Liver (tissue), 9 donors: ENCODE results near the gene CORO2A. TPM values are rescaled to one million over a fixed set of nuclear protein-coding genes. Genes with fewer than 3 reads are reported as not detected.

Source experiments
- DNase-seq: peaks from one replicate; pipeline ENCODE4 v3.0.0-alpha.2; 2017; ENCODE audit warnings: low spot score
- H3K27ac ChIP-seq, 2 donors: one replicate each; pipeline ENCODE4 v1.7.0; 2013; ENCODE audit warnings: inconsistent platforms in 2 of 2, low read length in 2 of 2, control low read depth in 1 of 2, low read depth in 1 of 2, mild to moderate bottlenecking in 1 of 2
- H3K27me3 ChIP-seq, 4 donors: one replicate each; pipeline versions ENCODE4 v1.6.1 to v1.7.0; 2013; ENCODE audit warnings: low read length in 3 of 4, inconsistent platforms in 1 of 4, mild to moderate bottlenecking in 1 of 4, moderate library complexity in 1 of 4; ENCODE audit not compliant: control insufficient read depth in 4 of 4, insufficient read depth in 4 of 4
- H3K36me3 ChIP-seq, 4 donors: one replicate each; pipeline versions ENCODE4 v1.6.1 to v1.7.0; 2013; ENCODE audit warnings: low read length in 3 of 4, mild to moderate bottlenecking in 3 of 4, low read depth in 1 of 4, moderate library complexity in 1 of 4; ENCODE audit not compliant: control insufficient read depth in 4 of 4, insufficient read depth in 3 of 4
- H3K4me1 ChIP-seq, 4 donors: one replicate each; pipeline versions ENCODE4 v1.6.1 to v1.7.0; 2013; ENCODE audit warnings: low read length in 3 of 4, mild to moderate bottlenecking in 3 of 4, moderate library complexity in 1 of 4; ENCODE audit not compliant: control insufficient read depth in 4 of 4, insufficient read depth in 4 of 4
- H3K4me3 ChIP-seq, 3 donors: one replicate each; pipeline versions ENCODE4 v1.6.1 to v1.7.0; 2013; ENCODE audit warnings: low read length in 3 of 3, control low read depth in 1 of 3, low read depth in 1 of 3, mild to moderate bottlenecking in 1 of 3
- H3K9ac ChIP-seq, 2 donors: one replicate each; pipeline ENCODE4 v1.7.0; 2013; ENCODE audit warnings: low read length in 2 of 2, mild to moderate bottlenecking in 2 of 2, moderate library complexity in 2 of 2, control low read depth in 1 of 2, low read depth in 1 of 2
- H3K9me3 ChIP-seq, 4 donors: one replicate each; pipeline versions ENCODE4 v1.6.1 to v1.7.0; 2013; ENCODE audit warnings: low read length in 3 of 4; ENCODE audit not compliant: control insufficient read depth in 4 of 4
- ATF3 ChIP-seq: IDR thresholded peaks from 2 replicates; pipeline ENCODE4 v1.6.1; 2016; ENCODE audit warnings: antibody characterized with exemption
- EGR1 ChIP-seq, 2 donors: IDR thresholded peaks; 2 replicates each; pipeline ENCODE4 v1.6.1; 2016 to 2018; ENCODE audit warnings: antibody characterized with exemption in 2 of 2, low read depth in 2 of 2
- FOXA1 ChIP-seq: IDR thresholded peaks from 2 replicates; pipeline ENCODE4 v1.6.1; 2016; ENCODE audit warnings: antibody characterized with exemption
- HNF4A ChIP-seq, 2 donors: conservative IDR thresholded peaks; 2 replicates each; pipeline ENCODE4 v1.6.1; 2016; ENCODE audit warnings: antibody characterized with exemption in 2 of 2, mild to moderate bottlenecking in 2 of 2
- HNF4G ChIP-seq: IDR thresholded peaks from 2 replicates; pipeline ENCODE4 v1.6.1; 2016; ENCODE audit warnings: antibody characterized with exemption
- JUND ChIP-seq, 2 donors: IDR thresholded peaks; 2 replicates each; pipeline ENCODE4 v1.6.1; 2016; ENCODE audit warnings: antibody characterized with exemption in 2 of 2
- MAX ChIP-seq: IDR thresholded peaks from 2 replicates; pipeline ENCODE4 v1.6.1; 2016; ENCODE audit warnings: antibody characterized with exemption
- NR2F2 ChIP-seq: IDR thresholded peaks from 2 replicates; pipeline ENCODE4 v1.6.1; 2016; ENCODE audit warnings: antibody characterized with exemption
- RAD21 ChIP-seq, 2 donors: IDR thresholded peaks; 2 replicates each; pipeline ENCODE4 v1.6.1; 2016; ENCODE audit warnings: antibody characterized with exemption in 2 of 2, mild to moderate bottlenecking in 2 of 2
- SP1 ChIP-seq: IDR thresholded peaks from 2 replicates; pipeline ENCODE4 v1.6.1; 2018; ENCODE audit warnings: antibody characterized with exemption, mild to moderate bottlenecking
- TAF1 ChIP-seq: conservative IDR thresholded peaks from 2 replicates; pipeline ENCODE4 v1.6.1; 2016; ENCODE audit warnings: antibody characterized with exemption, mild to moderate bottlenecking
- YY1 ChIP-seq: IDR thresholded peaks from 2 replicates; pipeline ENCODE4 v1.6.1; 2016; ENCODE audit warnings: antibody characterized with exemption, mild to moderate bottlenecking
- WGBS: extraction: QIAGEN DNeasy Blood & Tissue Kit; methylation state at CpG from one replicate; pipeline ENCODE4 v1.1.7; 2013; 5-methylcytosine and 5-hydroxymethylcytosine counted together
- polyA plus RNA-seq, 2 donors: library from polyadenylated mRNA; stranded (reverse) in 1 of 2; unstranded in 1 of 2; fragments of 200-250 nt in 1 of 2; fragments of >200 nt in 1 of 2; fragmentation: Nextera tagmentation in 1 of 2; extraction: Ambion mirVana in 1 of 2; gene quantifications; one replicate each; pipeline versions ENCODE4 v1.2.1 to v1.2.3, GENCODE V29; 2013 to 2015
- total RNA-seq, 2 donors: library from RNA; depleted of rRNA; stranded (reverse); fragments of >200 nt; gene quantifications; one replicate each; pipeline ENCODE4 v1.2.3, GENCODE V29; 2014
- TF ChIP-seq, protein P1 (sequence below): IDR thresholded peaks from 2 replicates; pipeline ENCODE4 v1.6.1; 2016; ENCODE audit warnings: antibody characterized with exemption
- TF ChIP-seq, protein P2 (sequence below): IDR thresholded peaks from 2 replicates; pipeline ENCODE4 v1.6.1; 2016; ENCODE audit warnings: antibody characterized with exemption, mild to moderate bottlenecking
- TF ChIP-seq, protein P3 (sequence below): fragments of 150-350 bp; IDR thresholded peaks from 2 replicates; pipeline ENCODE4 v1.5.1; 2017; ENCODE audit warnings: improper control_type of control experiment, low read depth, low read length; ENCODE audit not compliant: missing input control
- donor health status: healthy.
- donor health status: healthy.
- donor health status: healthy.
- donor health status: healthy.
- donor health status: healthy.

Gene CORO2A
- total and polyA plus RNA-seq, 4 donors, result 1.2 to 2.8 (median 1.4) TPM

- Histone ChIP-seq H3K27me3 (no peaks in the 10 kb centered on the region), H3K36me3 (no peaks in the 10 kb centered on the region), H3K4me3 (no peak overlapping the region), H3K4me1 (peaks cover 2 to 12% (median 7%) of the 10 kb centered on the region in 4 donors), H3K9me3 (no peaks in the 10 kb centered on the region), H3K9ac (no peak overlapping the region), H3K27ac (no peak overlapping the region)
- DNase-seq, result no peak
- 93% methylated on average over 16 of the region's 16 CpGs for WGBS
- no peak for TF ChIP-seq RAD21 (IDR thresholded peaks at IDR 0.05)
- TF ChIP-seq, protein P1, sequence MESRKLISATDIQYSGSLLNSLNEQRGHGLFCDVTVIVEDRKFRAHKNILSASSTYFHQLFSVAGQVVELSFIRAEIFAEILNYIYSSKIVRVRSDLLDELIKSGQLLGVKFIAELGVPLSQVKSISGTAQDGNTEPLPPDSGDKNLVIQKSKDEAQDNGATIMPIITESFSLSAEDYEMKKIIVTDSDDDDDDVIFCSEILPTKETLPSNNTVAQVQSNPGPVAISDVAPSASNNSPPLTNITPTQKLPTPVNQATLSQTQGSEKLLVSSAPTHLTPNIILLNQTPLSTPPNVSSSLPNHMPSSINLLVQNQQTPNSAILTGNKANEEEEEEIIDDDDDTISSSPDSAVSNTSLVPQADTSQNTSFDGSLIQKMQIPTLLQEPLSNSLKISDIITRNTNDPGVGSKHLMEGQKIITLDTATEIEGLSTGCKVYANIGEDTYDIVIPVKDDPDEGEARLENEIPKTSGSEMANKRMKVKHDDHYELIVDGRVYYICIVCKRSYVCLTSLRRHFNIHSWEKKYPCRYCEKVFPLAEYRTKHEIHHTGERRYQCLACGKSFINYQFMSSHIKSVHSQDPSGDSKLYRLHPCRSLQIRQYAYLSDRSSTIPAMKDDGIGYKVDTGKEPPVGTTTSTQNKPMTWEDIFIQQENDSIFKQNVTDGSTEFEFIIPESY, result no peak
- TF ChIP-seq NR2F2, result no peak
- no peak for TF ChIP-seq EGR1 (IDR thresholded peaks at IDR 0.05; ENCODE audit: low read depth in 2 of 2)
- no peak for TF ChIP-seq JUND (IDR thresholded peaks at IDR 0.05)
- TF ChIP-seq ATF3, result no peak
- TF ChIP-seq, protein P2, sequence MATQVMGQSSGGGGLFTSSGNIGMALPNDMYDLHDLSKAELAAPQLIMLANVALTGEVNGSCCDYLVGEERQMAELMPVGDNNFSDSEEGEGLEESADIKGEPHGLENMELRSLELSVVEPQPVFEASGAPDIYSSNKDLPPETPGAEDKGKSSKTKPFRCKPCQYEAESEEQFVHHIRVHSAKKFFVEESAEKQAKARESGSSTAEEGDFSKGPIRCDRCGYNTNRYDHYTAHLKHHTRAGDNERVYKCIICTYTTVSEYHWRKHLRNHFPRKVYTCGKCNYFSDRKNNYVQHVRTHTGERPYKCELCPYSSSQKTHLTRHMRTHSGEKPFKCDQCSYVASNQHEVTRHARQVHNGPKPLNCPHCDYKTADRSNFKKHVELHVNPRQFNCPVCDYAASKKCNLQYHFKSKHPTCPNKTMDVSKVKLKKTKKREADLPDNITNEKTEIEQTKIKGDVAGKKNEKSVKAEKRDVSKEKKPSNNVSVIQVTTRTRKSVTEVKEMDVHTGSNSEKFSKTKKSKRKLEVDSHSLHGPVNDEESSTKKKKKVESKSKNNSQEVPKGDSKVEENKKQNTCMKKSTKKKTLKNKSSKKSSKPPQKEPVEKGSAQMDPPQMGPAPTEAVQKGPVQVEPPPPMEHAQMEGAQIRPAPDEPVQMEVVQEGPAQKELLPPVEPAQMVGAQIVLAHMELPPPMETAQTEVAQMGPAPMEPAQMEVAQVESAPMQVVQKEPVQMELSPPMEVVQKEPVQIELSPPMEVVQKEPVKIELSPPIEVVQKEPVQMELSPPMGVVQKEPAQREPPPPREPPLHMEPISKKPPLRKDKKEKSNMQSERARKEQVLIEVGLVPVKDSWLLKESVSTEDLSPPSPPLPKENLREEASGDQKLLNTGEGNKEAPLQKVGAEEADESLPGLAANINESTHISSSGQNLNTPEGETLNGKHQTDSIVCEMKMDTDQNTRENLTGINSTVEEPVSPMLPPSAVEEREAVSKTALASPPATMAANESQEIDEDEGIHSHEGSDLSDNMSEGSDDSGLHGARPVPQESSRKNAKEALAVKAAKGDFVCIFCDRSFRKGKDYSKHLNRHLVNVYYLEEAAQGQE, result no peak
- TF ChIP-seq YY1, result no peak
- no peak for TF ChIP-seq HNF4G
- no peak for TF ChIP-seq SP1
- no peak for TF ChIP-seq HNF4A (conservative IDR thresholded peaks at IDR 0.05)
- TF ChIP-seq, protein P3, sequence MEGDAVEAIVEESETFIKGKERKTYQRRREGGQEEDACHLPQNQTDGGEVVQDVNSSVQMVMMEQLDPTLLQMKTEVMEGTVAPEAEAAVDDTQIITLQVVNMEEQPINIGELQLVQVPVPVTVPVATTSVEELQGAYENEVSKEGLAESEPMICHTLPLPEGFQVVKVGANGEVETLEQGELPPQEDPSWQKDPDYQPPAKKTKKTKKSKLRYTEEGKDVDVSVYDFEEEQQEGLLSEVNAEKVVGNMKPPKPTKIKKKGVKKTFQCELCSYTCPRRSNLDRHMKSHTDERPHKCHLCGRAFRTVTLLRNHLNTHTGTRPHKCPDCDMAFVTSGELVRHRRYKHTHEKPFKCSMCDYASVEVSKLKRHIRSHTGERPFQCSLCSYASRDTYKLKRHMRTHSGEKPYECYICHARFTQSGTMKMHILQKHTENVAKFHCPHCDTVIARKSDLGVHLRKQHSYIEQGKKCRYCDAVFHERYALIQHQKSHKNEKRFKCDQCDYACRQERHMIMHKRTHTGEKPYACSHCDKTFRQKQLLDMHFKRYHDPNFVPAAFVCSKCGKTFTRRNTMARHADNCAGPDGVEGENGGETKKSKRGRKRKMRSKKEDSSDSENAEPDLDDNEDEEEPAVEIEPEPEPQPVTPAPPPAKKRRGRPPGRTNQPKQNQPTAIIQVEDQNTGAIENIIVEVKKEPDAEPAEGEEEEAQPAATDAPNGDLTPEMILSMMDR, result no peak
- TF ChIP-seq MAX, result no peak
- TF ChIP-seq FOXA1, result no peak
- TF ChIP-seq TAF1, result no peak
Measured at GRCh38 chr9:98173181-98173580, 19.3 kb downstream of the CORO2A start.

DNA sequence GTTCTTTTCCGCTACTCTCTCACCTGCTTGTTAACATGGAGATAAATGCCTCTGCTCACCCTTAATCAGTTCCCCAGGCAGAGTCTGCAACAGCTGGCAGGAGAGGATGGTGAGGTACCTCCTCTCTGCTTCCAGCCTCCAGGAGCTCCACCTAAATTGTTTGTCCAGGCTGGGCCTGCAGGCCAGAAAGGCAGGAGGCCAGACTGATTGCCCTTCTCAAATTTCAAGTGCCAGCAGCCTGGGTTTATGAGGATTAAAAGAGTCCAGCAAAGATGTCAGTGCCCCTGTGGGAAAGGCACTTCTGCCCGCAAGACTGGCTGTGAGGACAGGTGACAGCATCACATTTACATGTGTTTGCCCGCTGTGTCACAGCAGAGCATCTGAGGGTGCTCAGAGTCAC lies 19.8 kb downstream of the CORO2A start:
- no peak for TF ChIP-seq JUND (IDR thresholded peaks at IDR 0.05)
- TF ChIP-seq, protein P2, result no peak
- no peak for TF ChIP-seq MAX
- no peak for TF ChIP-seq RAD21 (IDR thresholded peaks at IDR 0.05)
- TF ChIP-seq HNF4G, result no peak
- no peak for TF ChIP-seq YY1
- Histone ChIP-seq H3K9ac (no peak overlapping the region), H3K4me1 (peaks cover 2 to 12% (median 7%) of the 10 kb centered on the region in 4 donors), H3K4me3 (no peak overlapping the region), H3K36me3 (no peaks in the 10 kb centered on the region), H3K27me3 (no peaks in the 10 kb centered on the region), H3K27ac (no peak overlapping the region), H3K9me3 (no peaks in the 10 kb centered on the region)
- no peak for DNase-seq
- WGBS, result 90% methylated on average over 3 of the region's 3 CpGs
